IMR-90 (cell line): ENCODE data around the gene VPS37C. TPM values are rescaled to one million over a fixed set of nuclear protein-coding genes. Genes with fewer than 3 reads are reported as not detected.
"Not testable (repeated sequence)": the region's sequence is repeated elsewhere in the genome, so short reads cannot be mapped to it uniquely, and the experiment has no call there.

Experiments
- ATAC-seq: fragments of 200-7000 bp; cut with Tn5 transposase; 2 replicates; pipeline ENCODE4 v1.9.1; 2020; ENCODE audit warnings: low read depth, mild to moderate bottlenecking, moderate library complexity
- BruUV-seq: library from RNA; stranded (reverse); fragments of 400-500 nt; replicated peaks from 2 replicates; lab custom pipeline; 2021; lab: Mats Ljungman, UMichigan
- CTCF ChIA-PET: fragments of 300-600 bp; formaldehyde crosslinking; extraction: SDS; loops from one replicate; lab custom pipeline; 2021; ENCODE audit warnings: antibody characterized with exemption; lab: Yijun Ruan, JAX
- POLR2A ChIA-PET: fragments of 300-600 bp; sonication (Branson Sonifier 250); formaldehyde crosslinking; loops from one replicate; lab custom pipeline; 2022; ENCODE audit warnings: antibody characterized with exemption; ENCODE audit not compliant: unreplicated experiment; lab: Charles Lee
- DNase-seq: peaks from one replicate; pipeline ENCODE4 v3.0.0; 2013
- H2AFZ ChIP-seq: replicated peaks from 2 replicates; pipeline ENCODE3; 2013; ENCODE audit warnings: low read length, mild to moderate bottlenecking; ENCODE audit not compliant: poor library complexity
- H2AK5ac ChIP-seq: 2 replicates; pipeline ENCODE4 v1.6.1; 2013; ENCODE audit warnings: low read depth, low read length, inconsistent platforms
- H2AK9ac ChIP-seq: replicated peaks from 2 replicates; pipeline ENCODE3; 2013; ENCODE audit warnings: mild to moderate bottlenecking, low read depth, low read length, moderate library complexity; ENCODE audit not compliant: poor library complexity
- H2BK120ac ChIP-seq: 2 replicates; pipeline ENCODE4 v1.6.1; 2013; ENCODE audit warnings: low read depth, low read length, inconsistent platforms
- H2BK15ac ChIP-seq: 3 replicates; pipeline ENCODE4 v1.6.1; 2013; ENCODE audit warnings: low read depth, low read length, inconsistent platforms
- H2BK20ac ChIP-seq: 2 replicates; pipeline ENCODE4 v1.6.1; 2013; ENCODE audit warnings: low read depth, mild to moderate bottlenecking, inconsistent platforms, low read length, moderate library complexity
- H2BK5ac ChIP-seq: 2 replicates; pipeline ENCODE4 v1.6.1; 2013; ENCODE audit warnings: mild to moderate bottlenecking, low read depth, low read length, inconsistent platforms; ENCODE audit not compliant: poor library complexity, severe bottlenecking
- H3K14ac ChIP-seq: replicated peaks from 2 replicates; pipeline ENCODE4 v1.6.1; 2013; ENCODE audit warnings: low read depth, low read length, inconsistent platforms
- H3K18ac ChIP-seq: 2 replicates; pipeline ENCODE4 v1.6.1; 2013; ENCODE audit warnings: low read depth, low read length, control low read depth
- H3K23ac ChIP-seq: 2 replicates; pipeline ENCODE4 v1.6.1; 2013; ENCODE audit warnings: low read depth, low read length, inconsistent platforms
- H3K27ac ChIP-seq: 2 replicates; pipeline ENCODE4 v1.5.1; 2013; ENCODE audit warnings: mild to moderate bottlenecking, control low read depth, low read length; ENCODE audit not compliant: insufficient read depth
- H3K27me3 ChIP-seq: 2 replicates; pipeline ENCODE4 v1.6.1; 2013; ENCODE audit warnings: low read length; ENCODE audit not compliant: control insufficient read depth, insufficient read depth
- H3K36me3 ChIP-seq: 2 replicates; pipeline ENCODE4 v1.6.1; 2013; ENCODE audit warnings: low read length, mixed read lengths; ENCODE audit not compliant: control insufficient read depth, insufficient read depth
- H3K4ac ChIP-seq: 2 replicates; pipeline ENCODE4 v1.6.1; 2013; ENCODE audit warnings: low read depth, low read length, inconsistent platforms
- H3K4me1 ChIP-seq: 2 replicates; pipeline ENCODE4 v1.6.1; 2013; ENCODE audit warnings: low read length, mixed read lengths; ENCODE audit not compliant: control insufficient read depth, insufficient read depth
- H3K4me2 ChIP-seq: 2 replicates; pipeline ENCODE4 v1.6.1; 2013; ENCODE audit warnings: low read depth, mild to moderate bottlenecking, control low read depth, low read length, moderate library complexity
- H3K4me3 ChIP-seq: 2 replicates; pipeline ENCODE4 v1.5.1; 2013; ENCODE audit warnings: low read depth, mild to moderate bottlenecking, control low read depth, low read length, moderate library complexity; ENCODE audit not compliant: insufficient read depth
- H3K56ac ChIP-seq: 2 replicates; pipeline ENCODE4 v1.6.1; 2013; ENCODE audit warnings: low read length, inconsistent platforms; ENCODE audit not compliant: insufficient read depth; ENCODE audit errors: extremely low read depth
- H3K79me1 ChIP-seq, 2 experiments: 2 replicates each; pipeline ENCODE4 v1.6.1; 2013; ENCODE audit warnings: low read length in 2 of 2, inconsistent platforms in 1 of 2, low read depth in 1 of 2
- H3K9ac ChIP-seq: 2 replicates; pipeline ENCODE4 v1.6.1; 2013; ENCODE audit warnings: low read depth, low read length, control low read depth
- H3K9me1 ChIP-seq: 2 replicates; pipeline ENCODE4 v1.6.1; 2013; ENCODE audit warnings: low read length, inconsistent platforms; ENCODE audit not compliant: insufficient read depth
- H3K9me3 ChIP-seq: 2 replicates; pipeline ENCODE4 v1.6.1; 2013; ENCODE audit warnings: low read length; ENCODE audit not compliant: control insufficient read depth, insufficient read depth
- H4K20me1 ChIP-seq: 2 replicates; pipeline ENCODE4 v1.6.1; 2013; ENCODE audit warnings: low read length, inconsistent platforms; ENCODE audit not compliant: insufficient read depth
- H4K5ac ChIP-seq: 2 replicates; pipeline ENCODE4 v1.6.1; 2013; ENCODE audit warnings: mild to moderate bottlenecking, low read depth, low read length, control low read depth
- H4K8ac ChIP-seq, 2 experiments: 2 replicates each; pipeline ENCODE4 v1.6.1; 2013; ENCODE audit warnings: low read depth in 2 of 2, low read length in 2 of 2, control low read depth in 1 of 2, inconsistent platforms in 1 of 2
- H4K91ac ChIP-seq: 2 replicates; pipeline ENCODE4 v1.6.1; 2013; ENCODE audit warnings: low read depth, low read length, inconsistent platforms; ENCODE audit not compliant: insufficient read depth
- WGBS, 2 experiments: methylation state at CpG; one replicate each; pipeline versions ENCODE4 v1.1.5 to v1.1.7; 2013; ENCODE audit warnings: missing lambda C conversion rate in 2 of 2; ENCODE audit not compliant: insufficient read length in 1 of 2; ENCODE audit errors: extremely low coverage in 2 of 2; 5-methylcytosine and 5-hydroxymethylcytosine counted together
- dilution Hi-C: fragments of 300-500 bp; cut with HindIII; formaldehyde crosslinking; loops from one replicate; pipeline ENCODE4 v1.14.3; 2018; ENCODE audit warnings: low sequenced_read_pairs; ENCODE audit not compliant: unreplicated experiment
- in situ Hi-C: fragments of 300-500 bp; cut with MboI; formaldehyde crosslinking; loops from 3 replicates; pipeline ENCODE4 v1.14.3; 2019; ENCODE audit warnings: low sequenced_read_pairs, inconsistent platforms, mixed read lengths
- intact Hi-C: fragments of 100-400 bp; cut with micrococcal nuclease; formaldehyde crosslinking; loops from 2 replicates; pipeline ENCODE4 v1.10.0; 2022
- polyA plus RNA-seq, 3 experiments: library from polyadenylated mRNA; depleted of rRNA; stranded (reverse); fragments of >200 nt; gene quantifications; 2 replicates each; pipeline ENCODE4 v1.2.3, GENCODE V29; 2012; ENCODE audit warnings: low replicate concordance in 1 of 3
- total RNA-seq: library from RNA; depleted of rRNA; stranded (reverse); fragments of >200 nt; gene quantifications from 2 replicates; pipeline ENCODE4 v1.2.3, GENCODE V29; 2012

The VPS37C gene
- total and polyA plus RNA-seq, 2 of the 4 experiments (the other 2 are of a cell fraction), result 3.2 to 13.2 TPM

DNA sequence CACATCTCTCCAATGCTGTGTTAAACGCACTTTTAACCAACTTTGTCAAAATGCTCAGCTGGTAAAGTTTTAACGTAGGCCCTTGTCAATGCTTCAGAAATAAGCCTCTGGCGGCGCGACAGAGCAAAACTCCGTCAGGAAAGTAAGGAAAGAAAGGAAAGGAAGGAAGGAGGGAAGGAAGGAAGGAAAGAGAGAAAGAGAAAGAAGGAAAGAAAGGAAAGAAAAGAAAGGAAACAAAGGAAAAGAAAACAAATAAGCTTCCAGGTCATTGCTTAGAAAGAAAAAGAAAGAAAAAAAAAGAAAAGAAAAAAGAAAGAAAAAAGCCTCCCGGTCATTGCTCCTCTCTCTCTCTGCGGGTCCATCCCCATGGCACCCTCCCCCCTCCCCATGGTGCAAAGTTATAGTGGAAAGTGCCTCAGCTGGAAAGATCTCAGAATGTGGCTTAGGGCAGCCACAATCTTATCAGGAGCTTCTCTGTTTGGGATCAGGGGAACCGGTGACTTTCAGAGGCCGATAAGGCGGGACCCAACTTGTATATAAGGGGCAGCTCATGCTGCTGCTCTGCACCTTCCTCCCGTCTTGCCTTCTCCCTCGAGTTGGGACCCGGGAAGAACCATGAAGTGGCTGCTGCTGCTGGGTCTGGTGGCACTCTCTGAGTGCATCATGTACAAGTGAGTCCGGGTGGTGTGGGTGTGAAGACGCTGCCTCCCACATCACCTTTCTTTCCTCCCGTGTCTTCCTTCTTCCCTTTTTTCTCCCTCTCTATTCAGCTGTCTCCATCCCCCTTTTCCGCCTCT is 41.9 kb upstream of the VPS37C start, which contains the start of gene PGA3:
Gene PGA3 (plus strand): TSS at position 566 of the 797 bp plus-strand sequence. CDS start 50 bp downstream, at position 616.
- ATAC-seq, H3K18ac ChIP-seq, intact Hi-C loops, H3K36me3 ChIP-seq, BruUV-seq, H3K9ac ChIP-seq, H3K4me2 ChIP-seq, H2AFZ ChIP-seq, dilution Hi-C loops, H4K20me1 ChIP-seq, H3K23ac ChIP-seq, H4K8ac ChIP-seq, CTCF ChIA-PET, H2AK5ac ChIP-seq, H3K79me1 ChIP-seq, H3K9me3 ChIP-seq, H3K14ac ChIP-seq, H2BK5ac ChIP-seq, POLR2A ChIA-PET, H3K4me3 ChIP-seq, H4K91ac ChIP-seq, H3K9me1 ChIP-seq, H3K4me1 ChIP-seq, DNase-seq, H2AK9ac ChIP-seq, H3K27ac ChIP-seq, H3K4ac ChIP-seq, H4K5ac ChIP-seq, H3K56ac ChIP-seq, H2BK15ac ChIP-seq, in situ Hi-C loops, H2BK120ac ChIP-seq, H2BK20ac ChIP-seq: not testable (repeated sequence)
- WGBS, 2 experiments, result 58% methylated on average over 4 of the region's 18 CpGs; no CpG with 5 or more reads in 1 of the 2 experiments
- peaks cover 17% of the 10 kb centered on the region; the same call in 1 of the 2 replicates for H3K27me3 ChIP-seq
